Fibroblast of the aortic adventitia (primary cell): ENCODE measurements around the gene BMP6. TPM values are rescaled to one million over a fixed set of nuclear protein-coding genes. Genes with fewer than 3 reads are reported as not detected.
"Not testable (repeated sequence)": the region's sequence is repeated elsewhere in the genome, so short reads cannot be mapped to it uniquely, and the experiment has no call there.

Experiments used
- DNase-seq: peaks from one replicate; pipeline ENCODE4 v3.0.0-alpha.2; 2010; ENCODE audit warnings: low read depth
- H3K4me3 ChIP-seq: 2 replicates; pipeline ENCODE4 v1.5.1; 2011; ENCODE audit warnings: low read depth, mild to moderate bottlenecking, control low read depth, low read length, moderate library complexity
- total RNA-seq: library from RNA; depleted of rRNA; stranded (reverse); fragments of >200 nt; gene quantifications from 2 replicates; pipeline ENCODE4 v1.2.3, GENCODE V29; 2012; ENCODE audit warnings: low replicate concordance
- TF ChIP-seq, protein P1 (sequence below): IDR thresholded peaks from 2 replicates; pipeline ENCODE4 v1.5.1; 2011; ENCODE audit warnings: mild to moderate bottlenecking, low read length, control low read depth, inconsistent platforms; ENCODE audit not compliant: insufficient read depth

The BMP6 gene
- total RNA-seq, 1 donor: 10.5 TPM

DNA sequence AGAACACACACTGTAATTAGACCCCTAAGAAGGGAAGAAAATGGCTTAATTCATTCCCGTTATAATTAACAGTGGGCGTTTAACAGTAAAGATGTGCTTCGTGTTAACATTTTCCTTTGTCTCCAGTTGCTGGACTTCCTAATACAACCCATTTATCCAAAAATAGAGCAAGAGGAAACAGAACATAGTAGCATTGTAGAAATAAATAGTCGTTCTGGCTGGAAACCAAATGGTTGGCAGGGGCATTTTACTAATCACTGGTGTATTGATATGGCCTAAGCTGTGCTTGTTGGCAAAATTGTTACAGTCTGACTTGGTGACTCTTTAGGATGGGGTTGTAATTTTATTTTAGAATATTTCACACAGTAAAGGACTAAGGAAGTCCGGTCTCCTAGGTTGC is 89.8 kb downstream of the BMP6 start:
- TF ChIP-seq, protein P1, sequence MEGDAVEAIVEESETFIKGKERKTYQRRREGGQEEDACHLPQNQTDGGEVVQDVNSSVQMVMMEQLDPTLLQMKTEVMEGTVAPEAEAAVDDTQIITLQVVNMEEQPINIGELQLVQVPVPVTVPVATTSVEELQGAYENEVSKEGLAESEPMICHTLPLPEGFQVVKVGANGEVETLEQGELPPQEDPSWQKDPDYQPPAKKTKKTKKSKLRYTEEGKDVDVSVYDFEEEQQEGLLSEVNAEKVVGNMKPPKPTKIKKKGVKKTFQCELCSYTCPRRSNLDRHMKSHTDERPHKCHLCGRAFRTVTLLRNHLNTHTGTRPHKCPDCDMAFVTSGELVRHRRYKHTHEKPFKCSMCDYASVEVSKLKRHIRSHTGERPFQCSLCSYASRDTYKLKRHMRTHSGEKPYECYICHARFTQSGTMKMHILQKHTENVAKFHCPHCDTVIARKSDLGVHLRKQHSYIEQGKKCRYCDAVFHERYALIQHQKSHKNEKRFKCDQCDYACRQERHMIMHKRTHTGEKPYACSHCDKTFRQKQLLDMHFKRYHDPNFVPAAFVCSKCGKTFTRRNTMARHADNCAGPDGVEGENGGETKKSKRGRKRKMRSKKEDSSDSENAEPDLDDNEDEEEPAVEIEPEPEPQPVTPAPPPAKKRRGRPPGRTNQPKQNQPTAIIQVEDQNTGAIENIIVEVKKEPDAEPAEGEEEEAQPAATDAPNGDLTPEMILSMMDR: no peak

DNA sequence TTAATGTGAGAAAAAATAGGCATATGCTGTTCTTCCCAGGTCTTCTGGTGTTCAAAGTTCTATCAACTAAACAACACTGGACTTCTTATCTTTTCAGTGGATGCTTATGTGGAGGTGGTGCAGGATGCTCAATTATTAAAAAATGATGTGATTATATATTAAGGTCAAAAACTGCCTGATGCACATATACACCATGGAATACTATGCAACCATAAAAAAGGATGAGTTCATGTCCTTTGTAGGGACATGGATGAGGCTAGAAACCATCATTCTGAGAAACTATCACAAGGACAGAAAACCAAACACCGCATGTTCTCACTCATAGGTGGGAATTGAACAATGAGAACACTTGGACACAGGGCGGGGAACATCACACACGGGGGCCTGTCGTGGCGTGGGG is 91.3 kb downstream of the BMP6 start:
- DNase-seq, H3K4me3 ChIP-seq: not testable (repeated sequence)

More for the DNA sequence above, 89.8 kb downstream of the BMP6 start:
- DNase-seq: no peak
- no peak overlapping the region for H3K4me3 ChIP-seq

DNA sequence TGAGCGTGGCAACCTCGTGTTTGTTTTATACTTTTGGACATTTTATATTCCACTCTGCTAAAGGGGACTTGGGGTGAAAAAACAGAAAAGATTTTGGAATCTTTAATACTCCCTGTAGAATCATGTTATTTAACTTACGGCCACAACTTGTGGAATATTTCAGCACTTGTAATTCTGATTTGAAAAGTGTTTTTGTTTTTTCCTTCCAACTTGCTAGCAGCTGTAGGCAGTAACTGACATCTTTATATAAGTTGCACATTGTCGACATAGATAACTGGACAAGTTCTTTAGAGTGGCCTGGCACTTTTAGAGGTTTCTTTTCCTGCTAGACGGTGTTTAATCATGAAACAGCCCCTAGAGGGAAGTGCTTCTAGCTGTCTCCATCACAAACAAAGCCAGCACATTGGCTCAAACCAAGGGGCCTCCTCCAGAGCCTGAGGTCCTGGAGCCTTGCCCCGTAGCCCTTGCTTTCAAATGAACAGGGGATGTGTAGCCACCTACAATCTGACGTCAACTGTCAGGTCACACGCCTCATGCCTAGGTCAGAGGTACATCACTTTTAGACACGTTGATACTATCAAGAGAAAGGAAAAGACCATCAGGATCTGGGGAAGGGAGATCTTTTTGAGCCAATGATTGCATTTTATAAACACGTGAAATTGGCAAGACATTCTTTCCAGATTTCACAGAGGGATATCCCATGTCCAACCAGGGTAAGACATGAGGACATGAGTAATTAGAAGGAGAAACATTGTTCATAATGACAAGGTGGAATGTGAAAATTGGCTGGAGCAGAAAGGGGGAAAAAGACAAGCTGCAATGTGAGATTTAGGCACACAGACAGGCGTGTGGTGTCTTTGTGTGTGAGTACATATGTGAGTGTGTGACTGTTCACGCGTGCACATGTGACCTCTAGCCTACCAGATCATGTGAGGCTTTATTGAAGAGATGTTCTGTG is 92.6 kb downstream of the BMP6 start:
- no peak overlapping the region for H3K4me3 ChIP-seq
- DNase-seq: peak; percentile 62
- TF ChIP-seq, protein P1: no peak

DNA sequence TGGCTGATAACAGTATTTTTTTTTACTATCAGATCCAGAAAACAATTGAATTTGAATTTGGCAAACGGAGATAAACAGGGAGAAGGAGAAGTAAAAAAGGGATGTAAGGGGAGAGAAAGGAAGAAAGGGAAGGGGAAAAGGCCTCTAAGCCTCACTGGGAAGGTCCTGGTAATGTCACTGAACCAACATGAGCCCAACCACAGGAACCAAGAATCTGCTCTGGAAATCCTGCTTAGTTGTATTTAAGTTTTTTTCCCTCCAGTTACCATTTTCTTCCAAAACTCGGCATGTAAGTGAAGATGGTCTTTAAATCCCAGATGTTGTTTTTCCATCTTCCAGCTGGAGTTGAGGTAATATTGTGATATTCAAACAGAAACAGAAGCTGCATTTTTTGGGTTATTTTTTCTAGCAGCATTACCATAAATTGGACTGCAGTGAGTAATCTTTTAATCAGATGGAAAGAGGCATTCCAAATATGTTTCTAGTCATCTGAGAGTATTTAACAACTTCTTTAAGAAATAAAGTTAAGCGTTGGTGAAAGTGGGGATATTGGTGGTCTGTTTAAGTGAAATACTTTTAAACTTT is 93.6 kb downstream of the BMP6 start:
- peak; percentile 59 for DNase-seq

DNA sequence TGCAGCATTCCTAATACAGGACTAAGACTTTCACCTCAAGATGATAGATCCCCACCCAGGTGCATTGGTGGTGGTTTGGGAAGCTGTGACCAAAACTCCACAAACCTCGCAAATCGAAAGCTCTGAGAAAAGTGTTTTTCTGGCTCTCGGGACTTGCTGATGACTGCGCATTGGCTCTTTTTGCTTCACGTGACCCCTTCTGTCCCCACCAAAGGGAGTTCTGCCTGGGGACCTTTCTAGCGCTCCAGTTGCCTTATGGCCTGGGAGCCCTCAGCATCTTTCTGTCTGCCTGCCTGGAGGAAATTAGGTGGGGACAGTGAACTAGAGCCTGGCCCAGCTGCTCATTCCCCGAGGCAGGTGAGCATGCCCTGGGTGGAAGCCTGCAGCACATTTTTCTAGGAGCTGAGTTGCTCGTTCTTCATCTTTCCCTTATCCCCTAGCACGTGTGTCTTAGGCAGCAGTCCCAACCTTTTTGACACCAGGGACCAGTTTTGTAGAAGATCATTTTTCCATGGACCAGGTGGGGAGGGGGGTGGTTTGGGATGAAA is 94.5 kb downstream of the BMP6 start:
- no peak for DNase-seq
- H3K4me3 ChIP-seq: no peak overlapping the region
- TF ChIP-seq, protein P1: no peak

More for the DNA sequence above, 93.6 kb downstream of the BMP6 start:
- TF ChIP-seq, protein P1: no peak
- no peak overlapping the region for H3K4me3 ChIP-seq

DNA sequence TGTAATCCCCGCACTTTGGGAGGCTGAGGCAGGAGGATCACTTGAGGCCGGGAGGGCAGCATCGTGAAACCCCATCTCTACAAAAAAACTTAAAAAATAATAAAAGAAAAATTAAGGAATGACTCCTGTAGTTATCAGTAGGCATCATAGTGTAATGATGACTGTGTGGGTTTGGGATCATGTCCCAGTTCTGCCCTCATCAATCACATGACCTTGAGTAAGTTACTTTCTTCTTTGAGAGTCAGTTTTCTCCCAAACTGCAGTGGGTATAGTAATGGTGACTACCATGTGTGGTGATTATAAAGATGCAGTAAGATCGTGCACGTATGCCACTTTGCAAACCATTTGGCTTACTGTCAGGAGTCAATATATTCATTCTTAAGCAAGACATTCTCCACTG is 95.5 kb downstream of the BMP6 start:
- peak; percentile 79 for DNase-seq
- no peak overlapping the region for H3K4me3 ChIP-seq
- TF ChIP-seq, protein P1: no peak

DNA sequence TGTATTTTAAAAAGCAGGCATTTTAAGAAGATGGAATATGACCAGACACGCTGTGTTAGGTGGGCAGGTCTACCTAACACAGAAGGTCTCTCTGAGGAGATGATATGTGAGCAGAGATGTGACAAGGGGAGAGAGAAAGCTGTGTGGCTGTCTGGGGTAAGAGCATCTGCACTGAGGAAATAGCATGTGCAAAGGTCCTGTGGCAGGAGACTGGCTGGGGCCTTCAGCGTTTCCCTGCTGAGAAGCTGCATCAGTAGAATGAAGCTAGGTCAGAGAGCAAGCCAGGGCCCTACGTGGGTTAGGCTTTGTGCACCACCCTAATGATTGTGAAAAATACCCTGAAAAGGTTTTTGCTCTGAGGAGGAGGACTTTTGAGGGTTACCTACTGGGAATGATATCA is 97.7 kb downstream of the BMP6 start:
- H3K4me3 ChIP-seq: no peak overlapping the region
- TF ChIP-seq, protein P1: no peak
- DNase-seq: no peak
